ENCODE results near the gene C22orf23. TPM values are rescaled to one million over a fixed set of nuclear protein-coding genes. Genes with fewer than 3 reads are reported as not detected.

C22orf23 gene
- total and polyA plus RNA-seq, 2 of the 4 experiments (the other 2 are of a cell fraction), result 0.39 to 0.54 TPM

DNA sequence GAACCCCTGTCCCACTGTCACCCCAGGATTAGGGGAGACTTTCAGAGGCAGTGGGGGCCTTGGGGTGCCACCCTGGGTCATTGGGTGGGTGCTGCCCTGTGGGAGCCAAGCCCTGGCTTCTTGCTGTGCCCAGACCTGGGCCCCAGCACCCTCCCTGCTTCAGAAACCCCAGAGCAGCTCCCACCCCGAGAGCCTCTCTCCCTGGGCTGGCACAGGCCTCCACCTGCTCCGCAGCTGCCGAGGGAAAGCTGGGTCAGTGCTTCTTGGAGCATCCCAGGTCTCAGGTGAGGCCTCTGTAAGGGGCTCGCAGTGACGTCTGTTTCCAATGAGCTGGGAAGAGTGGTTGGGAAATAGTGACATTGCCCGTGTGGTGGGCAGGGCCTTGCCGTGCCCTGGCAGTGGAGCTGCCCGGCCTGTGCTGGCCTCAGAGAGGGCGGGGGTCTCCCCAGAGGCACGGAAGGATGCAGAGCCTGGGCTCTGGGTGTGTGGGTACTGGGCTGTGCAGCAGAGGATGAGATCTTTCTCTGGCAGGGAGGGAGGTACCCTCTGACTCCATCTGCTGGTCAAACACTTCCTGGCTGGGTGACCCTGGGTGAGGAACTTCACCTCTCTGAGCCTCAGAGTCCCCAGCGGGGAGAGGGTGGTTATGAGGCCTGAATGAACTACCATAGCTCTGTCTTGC lies 23.0 kb downstream of the C22orf23 start:
- peaks cover 0 to 44% of the 10 kb centered on the region in 2 experiments; a peak in 3 of 4 replicates for H3K79me1 ChIP-seq (ENCODE audit: low read depth in 1 of 2, low read length in 2 of 2)
- no TSS peak for BruUV-seq (replicated peaks)
- no peak overlapping the region for H4K91ac ChIP-seq (ENCODE audit: insufficient read depth, low read depth, low read length)
- dilution Hi-C loops (cut with HindIII; ENCODE audit: low sequenced_read_pairs, unreplicated experiment) (no loop called here), intact Hi-C loops (cut with micrococcal nuclease) (loop anchor here (5.0 kb wide), 1 partner anchor 113 kb away; no protein-coding TSS in a partner anchor), in situ Hi-C loops (cut with MboI; ENCODE audit: low sequenced_read_pairs) (no loop called here)
- H3K27me3 ChIP-seq (ENCODE audit: control insufficient read depth, insufficient read depth, low read length), result no peaks in the 10 kb centered on the region
- no peak overlapping the region for H4K8ac ChIP-seq (ENCODE audit: low read depth in 2 of 2, low read length in 2 of 2)
- 100% methylated on average over 1 of the region's 11 CpGs; no CpG with 5 or more reads in 1 of the 2 experiments for WGBS, 2 experiments (ENCODE audit: extremely low coverage in 2 of 2, insufficient read length in 1 of 2)
- H3K23ac ChIP-seq (ENCODE audit: low read depth, low read length), result no peak overlapping the region
- 0 out of 2 replicates have a peak overlapping the region, but pooled peaks have one; percentile 15 for H3K14ac ChIP-seq (replicated peaks; ENCODE audit: low read depth, low read length)
- TF ChIP-seq SMC3 (IDR thresholded peaks at IDR 0.05; ENCODE audit: low read depth, low read length) (peak; percentile 39), CTCF (conservative IDR thresholded peaks at IDR 0.05; ENCODE audit: low read depth, low read length) (peak; percentile 55), ELK1 (IDR thresholded peaks at IDR 0.05; ENCODE audit: borderline replicate concordance, low read depth, low read length) (no peak), MAFK (IDR thresholded peaks at IDR 0.05; ENCODE audit: low read depth, low read length) (no peak), MXI1 (IDR thresholded peaks at IDR 0.05; ENCODE audit: borderline replicate concordance, low read depth, low read length) (no peak), RAD21 (IDR thresholded peaks at IDR 0.05; ENCODE audit: low read length) (peak; percentile 46), BHLHE40 (IDR thresholded peaks at IDR 0.05; ENCODE audit: low read depth, low read length) (no peak), MAZ (IDR thresholded peaks at IDR 0.05; ENCODE audit: borderline replicate concordance, low read depth, low read length) (no peak)
- peaks cover 8% of the 10 kb centered on the region for H3K9me1 ChIP-seq (ENCODE audit: insufficient read depth, low read length)
- no peak overlapping the region for H3K56ac ChIP-seq (ENCODE audit: extremely low read depth, insufficient read depth, low read length)
- peaks cover 49% of the 10 kb centered on the region for H3K36me3 ChIP-seq (ENCODE audit: control insufficient read depth, insufficient read depth, low read length)
- ATAC-seq (ENCODE audit: low read depth), result peak; percentile 55
- H2BK20ac ChIP-seq (ENCODE audit: low read depth, low read length), result no peak overlapping the region
- H3K4me2 ChIP-seq (ENCODE audit: low read depth, low read length), result no peak overlapping the region
- no peak overlapping the region for H3K18ac ChIP-seq (ENCODE audit: low read depth, low read length)
- H2BK15ac ChIP-seq (ENCODE audit: low read depth, low read length), result no peak overlapping the region
- no peak overlapping the region for H3K9ac ChIP-seq (ENCODE audit: low read depth, low read length)
- no peak overlapping the region for H3K4ac ChIP-seq (ENCODE audit: low read depth, low read length)
- H3K4me3 ChIP-seq (ENCODE audit: insufficient read depth, low read depth, low read length), result no peak overlapping the region
- H2BK120ac ChIP-seq (ENCODE audit: low read depth, low read length), result no peak overlapping the region
- no peak overlapping the region for H2BK5ac ChIP-seq (ENCODE audit: low read depth, low read length, poor library complexity, severe bottlenecking)
- peaks cover 16% of the 10 kb centered on the region for H3K4me1 ChIP-seq (ENCODE audit: control insufficient read depth, insufficient read depth, low read length)
- H2AK9ac ChIP-seq (replicated peaks; ENCODE audit: low read depth, low read length, poor library complexity), result no peak overlapping the region
- ChIA-PET POLR2A (ENCODE audit: unreplicated experiment) (no interaction called here), CTCF (no interaction called here)
- no peaks in the 10 kb centered on the region for H3K9me3 ChIP-seq (ENCODE audit: control insufficient read depth, insufficient read depth, low read length)
- DNase-seq, result peak; percentile 14
- H2AFZ ChIP-seq (replicated peaks; ENCODE audit: low read length, poor library complexity), result no peak overlapping the region
- H4K5ac ChIP-seq (ENCODE audit: low read depth, low read length), result no peak overlapping the region
- peaks cover 31% of the 10 kb centered on the region for H4K20me1 ChIP-seq (ENCODE audit: insufficient read depth, low read length)
- no peak overlapping the region for H3K27ac ChIP-seq (ENCODE audit: insufficient read depth, low read length)
- H2AK5ac ChIP-seq (ENCODE audit: low read depth, low read length), result peak overlapping the region; percentile 23; the same call in 1 of the 2 replicates
